Suprapubic skin (tissue), 4 donors: ENCODE data around the gene CHAMP1. TPM values are rescaled to one million over a fixed set of nuclear protein-coding genes. Genes with fewer than 3 reads are reported as not detected.
A peak's percentile ranks its signal among the peaks of the same experiment; 100 is the strongest.

Source experiments
- DNase-seq, 2 donors: peaks; one replicate each; pipeline ENCODE4 v3.0.0-alpha.2; 2019; ENCODE audit warnings: low spot score in 2 of 2
- H3K27ac ChIP-seq: fragments of 200-600 bp; sonication (generic); one replicate; pipeline ENCODE4 v1.5.1; 2019
- H3K27me3 ChIP-seq: fragments of 200-600 bp; sonication (generic); one replicate; pipeline ENCODE4 v1.5.1; 2019
- H3K36me3 ChIP-seq: fragments of 200-600 bp; sonication (generic); one replicate; pipeline ENCODE4 v1.5.1; 2019
- H3K4me1 ChIP-seq: fragments of 200-600 bp; sonication (generic); one replicate; pipeline ENCODE4 v1.5.1; 2019
- H3K4me3 ChIP-seq: fragments of 200-600 bp; sonication (generic); one replicate; pipeline ENCODE4 v1.5.1; 2019; ENCODE audit warnings: mild to moderate bottlenecking
- H3K9me3 ChIP-seq: fragments of 200-600 bp; sonication (generic); one replicate; pipeline ENCODE4 v1.5.1; 2019
- CTCF ChIP-seq, 2 donors: fragments of 200-600 bp in 1 of 2; fragments of 450-650 bp in 1 of 2; sonication (generic) in 1 of 2; IDR thresholded peaks; one replicate each; pipeline ENCODE4 v1.5.1; 2016 to 2019; ENCODE audit warnings: antibody characterized with exemption in 2 of 2, mild to moderate bottlenecking in 1 of 2, moderate library complexity in 1 of 2
- EP300 ChIP-seq: sonication (generic); formaldehyde crosslinking; IDR thresholded peaks from one replicate; pipeline ENCODE4 v1.6.1; 2017; ENCODE audit warnings: antibody characterized with exemption
- POLR2A ChIP-seq, 2 donors: fragments of 450-650 bp; IDR thresholded peaks; one replicate each; pipeline ENCODE4 v1.6.1; 2017; ENCODE audit warnings: antibody characterized with exemption in 2 of 2, mild to moderate bottlenecking in 2 of 2, moderate library complexity in 2 of 2
- POLR2AphosphoS5 ChIP-seq, 3 donors: sonication (generic); formaldehyde crosslinking; IDR thresholded peaks; one replicate each; pipeline ENCODE4 v1.6.1; 2017; ENCODE audit warnings: antibody characterized with exemption in 3 of 3
- WGBS: methylation state at CpG from one replicate; pipeline ENCODE4 v1.1.5; 2018; 5-methylcytosine and 5-hydroxymethylcytosine counted together
- total RNA-seq, 4 donors: library from RNA; depleted of rRNA; stranded (reverse); fragments of >200 nt; gene quantifications; one replicate each; pipeline ENCODE4 v1.1.0, GENCODE V29; 2016

The CHAMP1 gene
- total RNA-seq, 4 donors from 2014 or later, result 10.0 to 22.1 (median 15.0) TPM

DNA sequence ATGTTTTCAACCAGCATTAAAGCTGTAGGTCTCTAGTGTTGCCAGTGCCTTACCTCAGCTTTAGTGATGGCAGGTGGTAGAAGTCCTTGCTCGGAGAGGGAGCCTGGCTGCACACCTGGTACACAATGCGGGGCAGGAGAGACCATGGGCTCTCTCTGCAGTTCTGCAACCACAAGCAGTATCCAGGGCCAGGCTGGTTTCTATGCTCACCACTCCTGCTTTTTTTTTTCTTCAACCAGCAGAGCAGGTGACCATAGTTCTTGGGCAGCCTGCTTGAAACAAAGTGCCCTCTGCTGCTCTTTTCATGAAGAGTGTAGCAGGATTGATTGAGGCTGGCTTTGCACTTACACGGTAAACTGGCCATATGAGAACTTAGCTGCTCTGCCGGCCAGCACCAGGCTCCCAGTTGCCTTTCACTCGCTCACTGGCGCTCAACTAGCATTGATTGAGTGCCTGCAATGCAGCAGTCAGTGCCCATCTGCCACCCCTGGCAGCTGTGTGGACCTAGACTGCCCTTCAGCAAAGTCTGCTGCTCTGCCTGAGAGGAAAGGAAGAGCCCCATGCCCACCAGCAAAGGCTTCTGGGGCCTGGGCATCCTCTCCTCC lies 4.4 kb upstream of the CHAMP1 start:
- no peak overlapping the region for H3K27ac ChIP-seq
- TF ChIP-seq CTCF (IDR thresholded peaks at IDR 0.05), result no peak
- TF ChIP-seq POLR2AphosphoS5 (IDR thresholded peaks at IDR 0.05), result no peak
- no peak for TF ChIP-seq EP300
- TF ChIP-seq POLR2A (IDR thresholded peaks at IDR 0.05), result no peak
- WGBS, result 96% methylated on average over 6 of the region's 6 CpGs
- H3K4me3 ChIP-seq, result no peak overlapping the region
- DNase-seq, result no peak
- peaks cover 20% of the 10 kb centered on the region for H3K4me1 ChIP-seq
- H3K9me3 ChIP-seq, result no peaks in the 10 kb centered on the region
- H3K27me3 ChIP-seq, result no peaks in the 10 kb centered on the region
- peaks cover 17% of the 10 kb centered on the region for H3K36me3 ChIP-seq

DNA sequence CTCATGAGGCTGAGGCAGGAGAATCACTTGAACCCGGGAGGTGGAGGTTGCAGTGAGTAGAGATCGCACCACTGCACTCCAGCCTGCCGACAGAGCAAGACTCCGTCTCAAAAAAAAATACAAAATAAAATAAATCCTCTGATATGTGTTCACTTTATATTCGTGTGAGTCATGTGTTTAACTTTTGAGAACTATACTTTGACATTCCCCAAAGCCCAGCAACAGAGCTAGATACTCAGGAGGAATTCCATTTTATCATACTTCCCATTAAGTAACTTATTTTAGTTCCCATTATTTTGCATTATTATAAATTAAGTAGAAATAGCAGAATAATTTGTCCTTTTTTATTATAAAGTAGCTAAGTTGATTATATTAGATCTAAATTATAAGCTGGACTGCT lies 3.3 kb upstream of the CHAMP1 start:
- peaks cover 11% of the 10 kb centered on the region for H3K36me3 ChIP-seq
- H3K27me3 ChIP-seq, result no peaks in the 10 kb centered on the region
- H3K4me3 ChIP-seq, result no peak overlapping the region
- no peak for TF ChIP-seq POLR2AphosphoS5 (IDR thresholded peaks at IDR 0.05)
- TF ChIP-seq POLR2A (IDR thresholded peaks at IDR 0.05), result no peak
- TF ChIP-seq CTCF (IDR thresholded peaks at IDR 0.05), result no peak
- TF ChIP-seq EP300, result no peak
- no peak overlapping the region for H3K27ac ChIP-seq
- 78% methylated on average over 5 of the region's 5 CpGs for WGBS
- DNase-seq, result no peak
- no peaks in the 10 kb centered on the region for H3K9me3 ChIP-seq
- H3K4me1 ChIP-seq, result peaks cover 30% of the 10 kb centered on the region

DNA sequence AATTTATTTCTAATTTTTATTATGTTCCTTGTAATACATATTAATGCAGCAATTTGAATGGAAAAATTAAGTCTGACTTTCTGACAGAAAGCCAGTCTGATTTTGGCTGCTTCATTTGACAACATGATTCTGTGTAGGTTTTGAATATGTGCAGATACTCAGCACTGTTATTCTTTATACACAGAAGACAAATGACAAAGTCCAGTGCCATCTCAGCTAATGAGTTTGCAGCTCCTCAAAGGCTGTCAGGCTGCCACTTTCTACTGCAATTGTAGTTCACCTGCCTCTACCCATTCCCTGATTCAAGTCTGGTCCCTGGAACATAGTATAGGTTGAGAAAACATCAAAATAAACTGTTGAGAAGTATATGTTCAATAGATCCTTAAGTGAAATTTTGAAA lies 2.9 kb upstream of the CHAMP1 start:
- Histone ChIP-seq H3K27me3 (no peaks in the 10 kb centered on the region), H3K36me3 (peaks cover 7% of the 10 kb centered on the region), H3K4me1 (peaks cover 33% of the 10 kb centered on the region), H3K9me3 (no peaks in the 10 kb centered on the region), H3K4me3 (no peak overlapping the region), H3K27ac (no peak overlapping the region)
- DNase-seq, result no peak
- TF ChIP-seq EP300 (no peak), CTCF (IDR thresholded peaks at IDR 0.05) (no peak), POLR2A (IDR thresholded peaks at IDR 0.05) (no peak), POLR2AphosphoS5 (IDR thresholded peaks at IDR 0.05) (no peak)

- peaks cover 37% of the 10 kb centered on the region for H3K4me1 ChIP-seq
- H3K36me3 ChIP-seq, result peaks cover 2% of the 10 kb centered on the region
- no peak for TF ChIP-seq CTCF (IDR thresholded peaks at IDR 0.05)
- TF ChIP-seq POLR2AphosphoS5 (IDR thresholded peaks at IDR 0.05), result no peak
- no peak for TF ChIP-seq EP300
- TF ChIP-seq POLR2A (IDR thresholded peaks at IDR 0.05), result no peak
- H3K27me3 ChIP-seq, result no peaks in the 10 kb centered on the region
- no peak overlapping the region for H3K4me3 ChIP-seq
- 36% methylated on average over 2 of the region's 2 CpGs for WGBS
- no peak overlapping the region for H3K27ac ChIP-seq
- DNase-seq, result no peak
- no peaks in the 10 kb centered on the region for H3K9me3 ChIP-seq
These were observed 2.4 kb upstream of the CHAMP1 start for GRCh38 chr13:114311908-114312307.

GRCh38 chr13:114313061-114313860 lies 1.0 kb upstream of the CHAMP1 start:
- Histone ChIP-seq H3K27ac (peak overlapping the region; percentile 95), H3K9me3 (no peaks in the 10 kb centered on the region), H3K4me1 (peaks cover 46% of the 10 kb centered on the region), H3K36me3 (no peaks in the 10 kb centered on the region), H3K4me3 (peak overlapping the region; percentile 93), H3K27me3 (no peaks in the 10 kb centered on the region)
- TF ChIP-seq POLR2AphosphoS5 (IDR thresholded peaks at IDR 0.05), result no peak
- 83% methylated on average over 17 of the region's 17 CpGs for WGBS
- DNase-seq, result no peak
